ENCODE measurements around the gene AIDA. TPM values are rescaled to one million over a fixed set of nuclear protein-coding genes. Genes with fewer than 3 reads are reported as not detected.

The AIDA gene
- total RNA-seq, 2 donors from 2014 or later = 32.9 to 36.6 TPM

GRCh38 chr1:222631611-222632208, 80.6 kb downstream of the AIDA start:
- no peaks in the 10 kb centered on the region for H3K4me1 ChIP-seq
- no peaks in the 10 kb centered on the region for H3K27me3 ChIP-seq
- DNase-seq (no peak), ATAC-seq (no peak)
- H3K27ac ChIP-seq = no peak overlapping the region
- WGBS, 2 donors = 93 to 97% methylated on average over 3 of the region's 3 CpGs
- H3K36me3 ChIP-seq (replicated peaks in 1 of 2; ENCODE audit: insufficient read depth in 1 of 2, low read depth in 2 of 2) = peaks cover 6 to 23% of the 10 kb centered on the region in 2 donors
- TF ChIP-seq POLR2A (IDR thresholded peaks at IDR 0.05) (no peak), CTCF (IDR thresholded peaks at IDR 0.05) (no peak)
- no peak overlapping the region for H3K4me3 ChIP-seq
- intact Hi-C loops (cut with DNase I) = loop anchor here (5.0 kb wide), 1 partner anchor 169 kb away; no protein-coding TSS in a partner anchor
- H3K9me3 ChIP-seq = no peaks in the 10 kb centered on the region

GRCh38 chr1:222629921-222630535, 82.3 kb downstream of the AIDA start:
- TF ChIP-seq POLR2A (IDR thresholded peaks at IDR 0.05) (no peak), CTCF (IDR thresholded peaks at IDR 0.05) (no peak)
- no peak overlapping the region for H3K4me3 ChIP-seq
- no peaks in the 10 kb centered on the region for H3K27me3 ChIP-seq
- H3K36me3 ChIP-seq (replicated peaks in 1 of 2; ENCODE audit: insufficient read depth in 1 of 2, low read depth in 2 of 2) = peaks cover 6 to 28% of the 10 kb centered on the region in 2 donors
- 86 to 89% methylated on average over 7 of the region's 7 CpGs for WGBS, 2 donors
- intact Hi-C loops (cut with DNase I) = loop anchor here (5.0 kb wide), 1 partner anchor 168 kb away; no protein-coding TSS in a partner anchor
- no peak overlapping the region for H3K27ac ChIP-seq
- H3K4me1 ChIP-seq = no peaks in the 10 kb centered on the region
- no peak for ATAC-seq
- DNase-seq = no peak
- H3K9me3 ChIP-seq = no peaks in the 10 kb centered on the region

GRCh38 chr1:222627232-222627631, 85.1 kb downstream of the AIDA start:
- intact Hi-C loops (cut with DNase I) = no loop called here
- TF ChIP-seq CTCF (IDR thresholded peaks at IDR 0.05) (no peak), POLR2A (IDR thresholded peaks at IDR 0.05) (no peak)
- 42 to 63% methylated on average over 6 of the region's 6 CpGs for WGBS, 2 donors
- Histone ChIP-seq H3K4me3 (no peak overlapping the region), H3K9me3 (no peaks in the 10 kb centered on the region), H3K27me3 (no peaks in the 10 kb centered on the region), H3K36me3 (replicated peaks in 1 of 2; ENCODE audit: insufficient read depth in 1 of 2, low read depth in 2 of 2) (peaks cover 0 to 21% of the 10 kb centered on the region in 2 donors), H3K27ac (no peak overlapping the region), H3K4me1 (no peaks in the 10 kb centered on the region)
- ATAC-seq (no peak), DNase-seq (no peak)

GRCh38 chr1:222624214-222624613, 88.1 kb downstream of the AIDA start:
- H3K27me3 ChIP-seq = no peaks in the 10 kb centered on the region
- no peak for TF ChIP-seq POLR2A (IDR thresholded peaks at IDR 0.05)
- peaks cover 0 to 21% of the 10 kb centered on the region in 2 donors for H3K36me3 ChIP-seq (replicated peaks in 1 of 2; ENCODE audit: insufficient read depth in 1 of 2, low read depth in 2 of 2)
- ATAC-seq (no peak), DNase-seq (no peak)
- 90 to 91% methylated on average over 7 of the region's 7 CpGs for WGBS, 2 donors
- peaks cover 12% of the 10 kb centered on the region for H3K4me1 ChIP-seq
- no peaks in the 10 kb centered on the region for H3K9me3 ChIP-seq
- intact Hi-C loops (cut with DNase I) = no loop called here
- no peak overlapping the region for H3K27ac ChIP-seq
- H3K4me3 ChIP-seq = no peak overlapping the region

GRCh38 chr1:222623458-222623857, 88.8 kb downstream of the AIDA start:
- Histone ChIP-seq H3K4me1 (peaks cover 15% of the 10 kb centered on the region), H3K27me3 (no peaks in the 10 kb centered on the region), H3K4me3 (no peak overlapping the region), H3K27ac (no peak overlapping the region), H3K36me3 (replicated peaks in 1 of 2; ENCODE audit: insufficient read depth in 1 of 2, low read depth in 2 of 2) (peaks cover 0 to 13% of the 10 kb centered on the region in 2 donors), H3K9me3 (no peaks in the 10 kb centered on the region)
- TF ChIP-seq POLR2A (IDR thresholded peaks at IDR 0.05) = no peak
- TF ChIP-seq CTCF (IDR thresholded peaks at IDR 0.05) = no peak
- intact Hi-C loops (cut with DNase I) = no loop called here
- DNase-seq (no peak), ATAC-seq (no peak)
